Neural crest cell (in vitro differentiated cells): ENCODE data around the gene KCNK1. TPM values are rescaled to one million over a fixed set of nuclear protein-coding genes. Genes with fewer than 3 reads are reported as not detected.

Experiments
- DNase-seq: peaks from one replicate; pipeline ENCODE4 v3.0.0; 2021; ENCODE audit warnings: low read depth, mixed read lengths, low spot score
- H3K27ac Mint-ChIP-seq: one replicate; pipeline ENCODE4 v1.8.0; 2021; ENCODE audit warnings: mild to moderate bottlenecking, mixed read lengths; ENCODE audit not compliant: unreplicated experiment
- H3K27me3 Mint-ChIP-seq: 2 replicates; pipeline ENCODE4 v1.8.0; 2021; ENCODE audit warnings: low read depth, mild to moderate bottlenecking, mixed read lengths
- H3K36me3 Mint-ChIP-seq: 2 replicates; pipeline ENCODE4 v1.8.0; 2021; ENCODE audit warnings: low read depth, mild to moderate bottlenecking, mixed read lengths
- H3K4me1 Mint-ChIP-seq: 2 replicates; pipeline ENCODE4 v1.8.0; 2021; ENCODE audit warnings: mixed read lengths
- H3K4me3 Mint-ChIP-seq: one replicate; pipeline ENCODE4 v1.8.0; 2021; ENCODE audit warnings: mild to moderate bottlenecking, mixed read lengths
- H3K9me3 Mint-ChIP-seq: 2 replicates; pipeline ENCODE4 v1.8.0; 2021; ENCODE audit warnings: mixed read lengths
- microRNA-seq: library from miRNA; unstranded; fragments of <30 nt; microRNA quantifications from one replicate; pipeline ENCODE4, GENCODE V29; 2020
- total RNA-seq: library from RNA; stranded (reverse); gene quantifications from 2 replicates; pipeline ENCODE4 v1.2.1, GENCODE V29; 2021
- TF ChIP-seq, protein P1 (sequence below): fragments of 200-600 bp; sonication (generic); conservative IDR thresholded peaks from 2 replicates; pipeline ENCODE4 v1.5.0; 2021; ENCODE audit warnings: antibody characterized with exemption, mild to moderate bottlenecking

The KCNK1 gene
- total RNA-seq, 1 donor from 2014 or later: 0.56 TPM

DNA sequence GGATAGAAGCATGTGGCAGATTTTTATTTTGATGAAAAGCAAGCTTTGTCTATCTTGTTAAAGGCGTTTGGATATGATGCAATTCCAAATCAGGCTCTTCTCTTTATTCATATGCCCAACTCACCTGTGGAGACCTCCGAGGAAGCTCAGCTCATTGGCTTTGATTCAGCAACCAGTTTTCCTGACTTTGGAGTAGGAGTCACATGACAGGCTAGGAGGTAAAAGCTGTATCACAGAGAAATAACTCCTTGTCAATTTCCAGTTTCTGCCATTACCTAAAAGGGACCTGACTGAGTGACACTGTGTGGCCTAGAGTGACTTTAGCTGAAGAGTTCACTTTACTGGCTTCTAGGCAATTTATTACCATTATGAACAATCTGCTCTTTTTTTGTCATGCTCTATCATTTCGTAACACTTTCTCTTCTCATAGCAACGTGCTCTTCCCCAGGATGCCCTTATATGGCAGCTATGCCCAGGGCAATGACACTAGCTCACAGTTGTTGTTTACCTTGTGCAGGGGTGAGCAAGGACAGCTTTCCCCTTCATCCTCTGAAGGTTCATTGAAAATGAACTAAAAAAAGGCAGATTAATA, 107.2 kb downstream of the KCNK1 start:
- Mint-ChIP-seq H3K36me3 (no peaks in the 10 kb centered on the region), H3K4me1 (peaks cover 22% of the 10 kb centered on the region), H3K9me3 (no peaks in the 10 kb centered on the region), H3K4me3 (no peak overlapping the region), H3K27ac (no peak overlapping the region), H3K27me3 (no peaks in the 10 kb centered on the region)
- TF ChIP-seq, protein P1, sequence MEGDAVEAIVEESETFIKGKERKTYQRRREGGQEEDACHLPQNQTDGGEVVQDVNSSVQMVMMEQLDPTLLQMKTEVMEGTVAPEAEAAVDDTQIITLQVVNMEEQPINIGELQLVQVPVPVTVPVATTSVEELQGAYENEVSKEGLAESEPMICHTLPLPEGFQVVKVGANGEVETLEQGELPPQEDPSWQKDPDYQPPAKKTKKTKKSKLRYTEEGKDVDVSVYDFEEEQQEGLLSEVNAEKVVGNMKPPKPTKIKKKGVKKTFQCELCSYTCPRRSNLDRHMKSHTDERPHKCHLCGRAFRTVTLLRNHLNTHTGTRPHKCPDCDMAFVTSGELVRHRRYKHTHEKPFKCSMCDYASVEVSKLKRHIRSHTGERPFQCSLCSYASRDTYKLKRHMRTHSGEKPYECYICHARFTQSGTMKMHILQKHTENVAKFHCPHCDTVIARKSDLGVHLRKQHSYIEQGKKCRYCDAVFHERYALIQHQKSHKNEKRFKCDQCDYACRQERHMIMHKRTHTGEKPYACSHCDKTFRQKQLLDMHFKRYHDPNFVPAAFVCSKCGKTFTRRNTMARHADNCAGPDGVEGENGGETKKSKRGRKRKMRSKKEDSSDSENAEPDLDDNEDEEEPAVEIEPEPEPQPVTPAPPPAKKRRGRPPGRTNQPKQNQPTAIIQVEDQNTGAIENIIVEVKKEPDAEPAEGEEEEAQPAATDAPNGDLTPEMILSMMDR: no peak
- no peak for DNase-seq

Small RNA genes within 50 kb of the gene (microRNA-seq; reads per million reads assigned to microRNA genes)
- gene MIR4427: not detected
